Activated B cell treated with CpG ODN at 0.5 μM for 24 hours (primary cell): ENCODE data around the gene TTLL13. TPM values are rescaled to one million over a fixed set of nuclear protein-coding genes. Genes with fewer than 3 reads are reported as not detected.

Experiments
- ATAC-seq: fragments of 200-7000 bp; cut with Tn5 transposase; one replicate; pipeline ENCODE4 v1.10.0; 2021; ENCODE audit warnings: low read depth, mild to moderate bottlenecking, moderate library complexity
- CTCF ChIA-PET: fragments of 350-600 bp; sonication (Branson Sonifier 250); formaldehyde crosslinking; loops from one replicate; lab custom pipeline; 2021; ENCODE audit warnings: antibody characterized with exemption; lab: Charles Lee
- POLR2A ChIA-PET: fragments of 350-600 bp; sonication (Branson Sonifier 250); formaldehyde crosslinking; loops from one replicate; lab custom pipeline; 2021; ENCODE audit warnings: antibody characterized with exemption; lab: Charles Lee
- DNase-seq: peaks from one replicate; pipeline ENCODE4 v3.0.0; 2022
- H3K27ac Mint-ChIP-seq: one replicate; pipeline ENCODE4 v1.8.0; 2020; ENCODE audit warnings: mixed read lengths
- H3K27me3 Mint-ChIP-seq: one replicate; pipeline ENCODE4 v1.8.0; 2021; ENCODE audit warnings: mixed read lengths
- H3K36me3 Mint-ChIP-seq: one replicate; pipeline ENCODE4 v1.8.0; 2021; ENCODE audit warnings: low read depth, mixed read lengths
- H3K4me1 Mint-ChIP-seq: one replicate; pipeline ENCODE4 v1.8.0; 2021; ENCODE audit warnings: mixed read lengths
- H3K4me3 Mint-ChIP-seq: one replicate; pipeline ENCODE4 v1.8.0; 2020; ENCODE audit warnings: mild to moderate bottlenecking, mixed read lengths
- H3K9me3 Mint-ChIP-seq: one replicate; pipeline ENCODE4 v1.8.0; 2020; ENCODE audit warnings: mixed read lengths
- intact Hi-C: fragments of 100-400 bp; cut with micrococcal nuclease; formaldehyde crosslinking; loops from one replicate; pipeline ENCODE4 v1.15.1; 2024
- total RNA-seq: library from RNA; stranded (reverse); gene quantifications from 2 replicates; pipeline ENCODE4 v1.2.3, GENCODE V29; 2022
- TF ChIP-seq, protein P1 (sequence below): fragments of 200-600 bp; IDR thresholded peaks from one replicate; pipeline ENCODE4 v1.8.0; 2022; ENCODE audit warnings: antibody characterized with exemption, mild to moderate bottlenecking

Gene TTLL13, protein sequence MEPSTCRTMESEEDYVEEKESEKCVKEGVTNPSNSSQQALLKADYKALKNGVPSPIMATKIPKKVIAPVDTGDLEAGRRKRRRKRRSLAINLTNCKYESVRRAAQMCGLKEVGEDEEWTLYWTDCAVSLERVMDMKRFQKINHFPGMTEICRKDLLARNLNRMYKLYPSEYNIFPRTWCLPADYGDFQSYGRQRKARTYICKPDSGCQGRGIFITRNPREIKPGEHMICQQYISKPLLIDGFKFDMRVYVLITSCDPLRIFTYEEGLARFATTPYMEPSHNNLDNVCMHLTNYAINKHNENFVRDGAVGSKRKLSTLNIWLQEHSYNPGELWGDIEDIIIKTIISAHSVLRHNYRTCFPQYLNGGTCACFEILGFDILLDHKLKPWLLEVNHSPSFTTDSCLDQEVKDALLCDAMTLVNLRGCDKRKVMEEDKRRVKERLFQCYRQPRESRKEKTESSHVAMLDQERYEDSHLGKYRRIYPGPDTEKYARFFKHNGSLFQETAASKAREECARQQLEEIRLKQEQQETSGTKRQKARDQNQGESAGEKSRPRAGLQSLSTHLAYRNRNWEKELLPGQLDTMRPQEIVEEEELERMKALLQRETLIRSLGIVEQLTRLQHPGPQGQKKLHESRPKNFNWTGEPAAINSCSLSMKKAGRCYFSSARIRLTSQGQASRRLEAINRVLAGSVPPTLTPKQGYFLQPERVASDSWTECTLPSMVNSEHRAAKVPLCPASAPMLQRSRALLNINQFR
- total RNA-seq, result 0.49 and 2.2 TPM in 2 replicates

DNA sequence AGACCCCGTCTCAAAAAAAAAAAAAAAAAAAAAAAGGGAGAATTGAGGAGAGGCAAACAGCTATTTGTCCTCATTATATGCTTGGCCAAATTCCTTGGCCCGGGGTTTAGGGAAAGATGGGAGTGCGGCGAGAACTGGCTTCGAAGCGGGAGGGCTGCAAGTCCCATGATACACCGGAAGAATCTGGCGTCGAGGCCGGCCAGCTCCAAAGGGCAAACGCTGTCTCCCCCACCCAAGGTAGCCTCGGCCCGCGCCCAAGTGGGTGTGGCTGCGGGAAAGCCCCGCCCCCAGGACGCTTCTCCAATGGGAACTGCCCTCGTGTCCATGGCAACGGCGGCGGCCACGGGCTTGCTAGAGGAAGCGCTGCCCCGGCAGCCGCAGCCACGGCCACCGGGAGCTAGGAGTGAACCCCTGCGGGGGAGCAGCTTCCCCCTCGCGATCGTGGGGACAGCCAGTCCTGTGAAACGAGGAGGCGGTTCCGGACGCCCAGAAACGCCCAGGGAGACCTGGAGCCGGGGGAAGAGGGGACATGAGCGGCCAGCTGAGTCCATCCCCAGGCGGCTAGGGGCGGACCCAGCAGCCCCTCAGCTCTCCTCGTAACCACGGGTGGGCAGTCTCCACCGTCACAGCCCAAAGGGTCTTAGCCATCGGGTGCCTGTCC lies at the start of gene TTLL13:
Gene TTLL13, plus strand, starts transcription at position 354 of the 661 bp plus-strand sequence. CDS start 1,075 bp downstream, outside the sequence.
- POLR2A ChIA-PET, result interaction anchor here (0.5 to 1.8 kb wide), 6 partner anchors 15 to 231 kb away, joined by 3 to 13 read pairs (median 8); partner anchors contain the start of genes CIB1, GDPGP1, NGRN and SEMA4B
- peak; percentile 79 for ATAC-seq
- peak within 1 kb of the TSS; percentile 76 for H3K4me3 Mint-ChIP-seq
- intact Hi-C loops, result no loop called here
- H3K27ac Mint-ChIP-seq, result peak within 1 kb of the TSS; percentile 4
- H3K36me3 Mint-ChIP-seq, result no peaks in the 10 kb centered on the region
- H3K9me3 Mint-ChIP-seq, result no peaks in the 10 kb centered on the region
- H3K27me3 Mint-ChIP-seq, result no peaks in the 10 kb centered on the region
- TF ChIP-seq, protein P1, sequence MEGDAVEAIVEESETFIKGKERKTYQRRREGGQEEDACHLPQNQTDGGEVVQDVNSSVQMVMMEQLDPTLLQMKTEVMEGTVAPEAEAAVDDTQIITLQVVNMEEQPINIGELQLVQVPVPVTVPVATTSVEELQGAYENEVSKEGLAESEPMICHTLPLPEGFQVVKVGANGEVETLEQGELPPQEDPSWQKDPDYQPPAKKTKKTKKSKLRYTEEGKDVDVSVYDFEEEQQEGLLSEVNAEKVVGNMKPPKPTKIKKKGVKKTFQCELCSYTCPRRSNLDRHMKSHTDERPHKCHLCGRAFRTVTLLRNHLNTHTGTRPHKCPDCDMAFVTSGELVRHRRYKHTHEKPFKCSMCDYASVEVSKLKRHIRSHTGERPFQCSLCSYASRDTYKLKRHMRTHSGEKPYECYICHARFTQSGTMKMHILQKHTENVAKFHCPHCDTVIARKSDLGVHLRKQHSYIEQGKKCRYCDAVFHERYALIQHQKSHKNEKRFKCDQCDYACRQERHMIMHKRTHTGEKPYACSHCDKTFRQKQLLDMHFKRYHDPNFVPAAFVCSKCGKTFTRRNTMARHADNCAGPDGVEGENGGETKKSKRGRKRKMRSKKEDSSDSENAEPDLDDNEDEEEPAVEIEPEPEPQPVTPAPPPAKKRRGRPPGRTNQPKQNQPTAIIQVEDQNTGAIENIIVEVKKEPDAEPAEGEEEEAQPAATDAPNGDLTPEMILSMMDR, result no peak
- CTCF ChIA-PET, result interaction anchor here (0.7 to 1.6 kb wide), 3 partner anchors 8 to 71 kb away, joined by 3 read pairs; partner anchors contain the start of gene NGRN
- peaks cover 14% of the 10 kb centered on the region for H3K4me1 Mint-ChIP-seq
- DNase-seq, result peak; percentile 60

DNA sequence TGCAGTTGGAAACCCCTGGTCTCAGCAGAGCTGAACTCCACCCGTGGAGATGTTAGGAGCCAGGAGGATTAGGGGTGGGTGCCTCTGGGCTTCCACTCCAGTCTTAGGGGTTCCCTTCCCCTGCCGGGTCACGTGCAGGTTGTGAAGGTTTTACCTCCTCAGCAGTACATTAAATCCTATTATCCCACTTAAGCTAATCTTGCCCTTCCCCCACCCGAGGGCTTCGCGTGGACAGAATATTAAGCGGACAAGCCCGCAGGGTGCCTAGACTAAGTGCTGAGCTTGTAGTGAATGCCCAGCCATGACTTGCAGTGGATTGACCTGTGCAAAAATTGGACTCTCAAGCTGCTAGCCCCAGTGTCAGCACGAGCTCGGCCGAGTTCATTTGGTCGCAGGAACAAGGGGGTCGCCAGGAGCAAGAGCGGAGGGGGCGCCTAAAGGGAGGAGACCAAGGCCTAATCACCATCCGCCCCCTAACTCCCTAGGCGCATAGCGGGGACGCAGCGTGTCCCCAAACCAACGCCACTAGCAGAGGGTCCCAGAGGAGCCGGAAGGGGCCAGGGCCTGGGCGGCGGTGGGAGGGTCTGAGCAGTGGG lies 48.7 kb upstream of the TTLL13 start:
- DNase-seq (no peak), ATAC-seq (no peak)
- intact Hi-C loops, result loop anchor here (1.0 to 5.0 kb wide), 6 partner anchors 9 to 198 kb away; partner anchors contain the start of genes CIB1 and ZNF710
- peak overlapping the region; percentile 89 for H3K4me3 Mint-ChIP-seq
- H3K4me1 Mint-ChIP-seq, result peaks cover 77% of the 10 kb centered on the region
- no peaks in the 10 kb centered on the region for H3K9me3 Mint-ChIP-seq
- no peaks in the 10 kb centered on the region for H3K27me3 Mint-ChIP-seq
- H3K36me3 Mint-ChIP-seq, result peaks cover 14% of the 10 kb centered on the region
- ChIA-PET POLR2A (interaction anchor here (0.7 to 7.7 kb wide), 14 partner anchors 9 to 141 kb away, joined by 3 to 248 read pairs (median 11); partner anchors contain the start of genes CIB1, GDPGP1 and NGRN), CTCF (interaction anchor here (0.6 to 3.7 kb wide), 9 partner anchors 9 to 41 kb away, joined by 3 to 21 read pairs (median 6); no protein-coding TSS in a partner anchor)
- peak overlapping the region; percentile 93 for H3K27ac Mint-ChIP-seq
- TF ChIP-seq, protein P1, result no peak

DNA sequence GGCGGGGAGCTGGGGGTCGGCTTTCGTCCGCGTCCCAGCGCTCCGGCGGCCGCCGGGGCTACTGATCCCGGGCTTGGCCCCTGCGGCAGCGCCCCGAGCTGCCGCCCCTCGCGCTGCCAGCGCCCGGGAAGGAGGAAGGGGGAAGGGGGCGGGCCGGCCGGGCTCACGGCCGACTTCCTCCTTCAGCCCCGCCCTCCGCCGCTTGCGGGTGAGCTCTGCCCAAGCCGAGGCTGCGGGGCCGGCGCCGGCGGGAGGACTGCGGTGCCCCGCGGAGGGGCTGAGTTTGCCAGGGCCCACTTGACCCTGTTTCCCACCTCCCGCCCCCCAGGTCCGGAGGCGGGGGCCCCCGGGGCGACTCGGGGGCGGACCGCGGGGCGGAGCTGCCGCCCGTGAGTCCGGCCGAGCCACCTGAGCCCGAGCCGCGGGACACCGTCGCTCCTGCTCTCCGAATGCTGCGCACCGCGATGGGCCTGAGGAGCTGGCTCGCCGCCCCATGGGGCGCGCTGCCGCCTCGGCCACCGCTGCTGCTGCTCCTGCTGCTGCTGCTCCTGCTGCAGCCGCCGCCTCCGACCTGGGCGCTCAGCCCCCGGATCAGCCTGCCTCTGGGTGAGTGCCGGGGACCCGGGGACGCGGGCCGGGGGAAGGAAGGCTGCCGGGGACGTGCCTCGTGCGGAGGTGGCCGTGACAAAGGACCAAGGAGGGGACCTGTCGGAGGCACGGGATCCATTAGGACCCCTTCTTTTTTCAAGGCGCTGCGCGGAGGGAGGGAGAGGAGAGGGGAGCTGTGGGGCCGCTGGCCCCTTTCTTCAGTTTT lies 48.0 kb upstream of the TTLL13 start, which contains the start of gene SEMA4B:
Gene SEMA4B, plus strand, starts transcription at position 201 of the 814 bp plus-strand sequence. Its CDS starts 249 bp downstream, at position 450.
- Mint-ChIP-seq H3K27me3 (no peaks in the 10 kb centered on the region), H3K36me3 (peaks cover 20% of the 10 kb centered on the region), H3K4me1 (peaks cover 77% of the 10 kb centered on the region)

More for the DNA sequence above, 48.0 kb upstream of the TTLL13 start, which contains the start of gene SEMA4B:
- H3K9me3 Mint-ChIP-seq, result no peaks in the 10 kb centered on the region
- ATAC-seq (peak; percentile 90), DNase-seq (peak; percentile 81)
- H3K4me3 Mint-ChIP-seq, result peak within 1 kb of the TSS; percentile 93
- POLR2A ChIA-PET, result interaction anchor here (0.6 to 7.7 kb wide), 18 partner anchors 8 to 644 kb away, joined by 3 to 248 read pairs (median 7); partner anchors contain the start of genes CIB1, GDPGP1, IDH2 and NGRN
- CTCF ChIA-PET, result interaction anchor here (0.6 to 3.7 kb wide), 8 partner anchors 9 to 42 kb away, joined by 3 to 21 read pairs (median 6); no protein-coding TSS in a partner anchor
- peak within 1 kb of the TSS; percentile 93 for H3K27ac Mint-ChIP-seq
- intact Hi-C loops, result loop anchor here (1.0 to 5.0 kb wide), 6 partner anchors 9 to 199 kb away; partner anchors contain the start of genes CIB1 and ZNF710
- TF ChIP-seq, protein P1, result no peak
